Activated T-cell treated with anti-CD3 and anti-CD28 coated beads for 1 hour (primary cell): ENCODE measurements around the gene FSTL4.

Experiments
- DNase-seq: peaks from one replicate; pipeline ENCODE4 v3.0.0-alpha.2; 2020; ENCODE audit warnings: low read depth

FSTL4 gene

GRCh38 chr5:133321286-133321832 is 291.0 kb downstream of the FSTL4 start:
- no peak for DNase-seq

DNA sequence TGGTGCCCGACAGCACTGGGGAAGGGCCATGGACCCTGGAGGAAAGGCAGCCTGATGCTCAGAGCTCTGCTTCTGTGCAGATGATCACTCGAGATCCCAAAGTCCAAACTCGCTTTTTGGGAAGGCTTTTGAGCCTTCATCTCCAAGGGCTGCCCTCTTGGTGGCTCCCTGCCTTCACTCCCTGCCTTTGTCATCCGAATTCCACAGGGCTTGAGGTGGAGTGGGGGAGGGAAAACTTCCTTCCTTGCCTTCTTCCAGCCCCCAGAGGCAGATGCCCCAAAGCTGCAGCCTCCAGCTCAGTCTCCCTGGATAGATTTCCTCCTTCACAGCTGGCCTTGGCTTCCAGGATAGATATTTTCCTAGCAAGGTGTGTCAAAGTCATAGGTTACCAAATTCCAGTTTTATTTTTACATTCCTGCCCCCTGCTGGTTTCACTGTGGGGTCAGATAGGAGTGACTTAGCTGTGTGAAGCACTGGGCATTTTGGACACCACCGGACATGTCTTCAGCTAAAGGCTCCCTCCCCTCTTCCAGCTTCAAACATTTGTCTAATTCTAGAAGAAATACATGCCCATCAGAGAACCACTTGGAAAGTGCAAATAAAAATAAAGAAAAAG is 292.3 kb downstream of the FSTL4 start:
- no peak for DNase-seq

DNA sequence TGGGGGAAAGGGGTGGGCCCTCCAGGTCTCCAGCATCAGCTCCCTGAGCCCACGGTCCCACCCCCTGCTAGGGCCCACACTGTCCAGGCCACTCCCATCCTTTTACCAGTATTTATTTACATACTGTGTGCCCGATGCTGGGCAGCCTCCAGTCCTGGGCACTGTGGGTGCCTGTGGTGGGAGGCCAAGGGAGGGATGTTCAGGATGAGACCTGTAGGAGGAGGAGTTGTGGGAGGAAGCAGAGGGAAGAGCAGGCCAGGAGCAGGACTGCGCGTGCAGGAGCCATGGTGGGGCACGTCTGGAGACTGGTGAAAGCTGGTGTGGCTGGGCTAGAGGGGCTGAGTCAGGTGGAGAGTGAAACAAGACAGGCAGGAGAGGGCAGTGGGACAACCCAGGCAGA is 293.1 kb downstream of the FSTL4 start:
- no peak for DNase-seq

- DNase-seq = no peak
Observed at GRCh38 chr5:133317558-133317957, 294.8 kb downstream of the FSTL4 start.

DNA sequence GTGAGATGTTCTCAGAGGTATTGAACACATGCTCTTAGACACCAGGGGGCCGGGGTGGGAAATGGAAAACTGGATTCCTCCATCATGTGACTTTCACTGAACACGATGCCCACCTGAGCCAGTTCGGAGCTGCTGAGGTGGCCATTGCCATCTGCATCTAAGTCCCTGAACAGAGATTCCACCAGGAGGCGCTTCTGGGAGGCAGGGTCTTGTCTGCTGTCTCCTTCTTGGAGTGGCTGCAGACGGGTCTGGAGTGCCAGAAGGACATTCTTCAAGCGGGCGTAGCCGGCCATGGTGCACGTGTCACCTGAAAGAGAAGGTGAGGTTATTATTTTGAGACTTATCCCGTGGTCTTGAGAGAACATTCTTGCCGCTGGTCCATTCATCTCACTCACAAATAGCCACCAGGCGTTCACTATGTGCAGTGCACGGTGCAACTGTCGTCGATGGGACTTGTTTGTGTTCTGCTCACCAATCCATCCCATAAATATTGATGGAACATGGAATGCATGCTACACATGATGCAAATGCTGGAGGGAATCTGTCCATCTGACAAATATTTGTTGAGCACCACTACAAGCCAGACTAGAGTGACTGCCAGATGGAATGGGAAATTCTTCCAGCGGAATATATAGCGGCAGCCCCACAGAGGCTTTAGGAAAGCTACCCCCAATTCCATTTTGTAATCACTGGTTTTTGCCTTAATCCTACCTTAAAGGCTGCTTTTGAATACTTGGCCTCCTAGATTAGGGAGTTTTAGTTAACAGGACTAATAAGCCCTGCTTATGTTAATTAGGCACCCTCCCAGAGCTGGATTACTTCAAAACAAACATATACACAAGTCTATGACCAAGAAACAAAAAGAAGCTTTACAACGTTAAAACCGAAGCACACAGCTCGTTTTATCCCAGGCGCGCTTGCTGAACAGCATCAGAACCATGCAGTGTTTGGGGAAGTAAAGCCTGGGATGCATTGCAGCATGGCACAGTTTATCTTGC is 295.7 kb downstream of the FSTL4 start:
- no peak for DNase-seq

- no peak for DNase-seq
Observed at GRCh38 chr5:133314086-133314485, 298.3 kb downstream of the FSTL4 start.

GRCh38 chr5:133311176-133311575 is 301.2 kb downstream of the FSTL4 start:
- no peak for DNase-seq

DNA sequence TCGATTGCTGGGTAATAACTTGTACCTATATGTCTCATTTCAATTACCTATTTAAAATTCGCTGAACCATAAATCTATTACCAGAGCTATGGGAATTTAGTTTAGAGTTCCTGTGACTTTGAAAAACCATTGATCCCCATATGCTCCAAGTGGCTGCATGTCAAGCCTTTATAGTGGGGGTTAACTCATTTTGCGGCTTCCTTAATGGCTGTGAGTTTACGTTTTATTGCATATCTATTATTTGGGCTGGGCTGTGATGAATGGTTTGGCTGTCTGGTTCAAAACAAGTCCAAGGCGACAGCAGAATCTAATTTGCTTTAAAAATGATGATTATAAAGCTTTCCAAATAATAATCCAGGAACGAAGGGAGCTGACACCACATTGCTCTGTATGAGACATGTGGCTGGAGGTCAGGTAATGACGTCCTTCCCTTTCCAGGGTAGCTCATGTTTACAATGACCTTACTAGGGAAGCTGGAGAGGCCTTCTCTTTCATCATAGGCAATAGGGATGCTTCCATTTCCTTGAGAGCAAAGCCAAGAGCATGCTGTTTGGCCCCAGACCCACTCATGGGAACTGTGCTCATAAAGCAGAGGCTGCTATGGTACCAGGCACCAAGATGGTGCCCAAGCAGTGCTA is 302.2 kb downstream of the FSTL4 start:
- no peak for DNase-seq

GRCh38 chr5:133309166-133309795 is 303.1 kb downstream of the FSTL4 start:
- no peak for DNase-seq

GRCh38 chr5:133307275-133307674 is 305.1 kb downstream of the FSTL4 start:
- no peak for DNase-seq

DNA sequence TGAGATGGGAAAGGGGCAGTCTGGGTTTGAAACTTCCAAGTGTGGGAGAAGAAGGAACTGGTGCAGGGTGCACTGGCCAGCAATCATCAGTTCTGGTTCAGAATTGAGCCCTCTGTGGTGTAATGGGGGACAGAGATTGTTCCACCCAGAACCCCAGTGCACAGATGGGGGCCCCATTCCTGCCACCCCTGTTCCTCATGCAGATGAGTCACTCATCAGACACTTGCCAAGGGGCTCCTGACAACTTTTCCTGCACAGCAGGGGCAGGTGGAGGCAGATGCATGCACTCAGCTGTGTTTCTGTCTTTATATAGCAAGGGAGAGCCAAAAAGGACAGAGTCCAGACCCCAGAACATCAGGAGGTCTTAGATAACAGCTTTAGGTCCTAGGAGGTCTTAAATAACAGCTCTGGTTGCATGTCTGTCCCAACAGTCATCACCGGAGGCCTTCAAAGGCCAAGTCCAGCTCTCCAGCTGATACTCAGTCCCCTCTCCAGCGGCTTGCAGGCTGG is 307.6 kb downstream of the FSTL4 start:
- no peak for DNase-seq

- no peak for DNase-seq
Observed at GRCh38 chr5:133304178-133304577, 308.2 kb downstream of the FSTL4 start.

DNA sequence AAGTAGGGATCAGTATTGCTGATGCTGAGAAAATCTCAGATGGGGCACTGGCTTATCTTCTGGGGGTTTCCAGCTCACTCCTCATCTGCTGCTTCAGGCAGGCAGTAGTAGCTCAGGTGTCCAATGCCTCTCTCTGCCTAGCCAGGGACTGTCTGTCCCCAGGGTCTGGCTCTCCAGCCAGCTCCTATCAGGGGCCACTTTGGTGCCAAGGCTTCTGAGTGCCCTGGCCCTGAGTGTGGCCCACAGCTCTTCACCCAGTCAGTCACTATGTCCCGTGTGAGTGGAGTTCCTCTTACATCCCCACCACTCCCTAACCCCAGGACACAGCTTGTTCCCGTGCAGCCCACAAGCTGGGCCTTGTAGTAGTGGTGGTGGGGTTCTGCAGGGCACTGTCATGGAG is 309.0 kb downstream of the FSTL4 start:
- DNase-seq = no peak

DNA sequence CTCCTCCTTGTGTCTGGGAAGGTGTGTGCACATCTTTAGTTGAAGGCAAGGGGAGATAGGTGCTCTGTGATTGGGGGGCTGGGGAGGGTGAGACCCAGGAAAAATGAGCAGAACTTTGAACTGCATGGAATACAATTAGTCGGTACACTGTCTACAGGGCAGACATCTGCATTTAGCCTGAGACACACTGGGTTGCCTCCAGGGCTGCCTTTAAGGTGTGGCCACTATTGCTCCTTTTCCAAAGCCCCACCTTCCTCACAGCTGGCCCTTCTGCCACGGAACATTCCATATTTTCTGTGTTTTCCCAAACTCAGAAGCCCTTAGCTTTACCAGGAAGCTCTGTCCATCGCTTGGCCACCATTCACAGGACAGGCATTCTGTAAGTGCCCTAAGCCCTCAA is 312.6 kb downstream of the FSTL4 start:
- no peak for DNase-seq

- DNase-seq = no peak
Observed at GRCh38 chr5:133299021-133299420, 313.3 kb downstream of the FSTL4 start.

GRCh38 chr5:133298447-133298846 is 313.9 kb downstream of the FSTL4 start:
- DNase-seq = no peak

DNA sequence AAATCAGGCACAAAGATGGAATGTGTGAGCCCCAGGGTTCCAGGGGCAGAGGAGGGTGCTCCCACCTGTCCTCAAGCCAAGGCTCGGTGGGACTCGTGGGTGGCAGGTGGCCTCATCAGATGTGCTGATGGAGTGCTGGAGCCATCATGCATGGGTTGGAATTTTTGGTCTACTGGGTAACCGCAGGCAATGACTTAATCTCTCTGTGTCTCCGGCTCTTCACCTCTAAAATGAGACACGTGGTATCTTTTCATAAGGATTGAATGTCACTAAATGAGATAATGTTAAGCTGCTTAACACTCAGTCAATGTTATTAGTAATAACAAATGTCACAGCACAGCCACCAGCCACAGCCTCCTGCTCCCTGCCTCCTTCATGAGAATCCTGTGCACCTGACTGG is 315.0 kb downstream of the FSTL4 start:
- no peak for DNase-seq

DNA sequence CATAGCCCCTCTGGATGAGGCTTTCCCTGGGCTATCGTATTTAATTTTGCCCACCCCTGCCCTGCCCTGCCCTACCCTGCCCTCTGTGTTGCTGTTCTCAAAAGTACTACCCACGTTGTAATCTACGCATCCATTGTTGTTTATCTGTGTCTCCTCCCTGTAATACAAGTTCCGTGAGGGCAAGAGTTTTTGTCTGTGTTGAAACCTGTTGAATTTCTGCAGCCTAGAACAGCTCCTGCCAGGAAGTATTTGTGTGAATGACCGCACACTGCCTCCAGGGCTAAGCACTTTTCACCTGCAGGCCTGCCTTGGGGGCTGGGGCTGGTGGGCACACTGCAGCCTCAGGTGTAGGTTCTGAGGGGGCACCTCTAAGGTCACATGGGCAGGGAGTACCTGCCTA is 315.7 kb downstream of the FSTL4 start:
- DNase-seq = no peak

GRCh38 chr5:133295520-133295919 is 316.8 kb downstream of the FSTL4 start:
- DNase-seq = no peak

DNA sequence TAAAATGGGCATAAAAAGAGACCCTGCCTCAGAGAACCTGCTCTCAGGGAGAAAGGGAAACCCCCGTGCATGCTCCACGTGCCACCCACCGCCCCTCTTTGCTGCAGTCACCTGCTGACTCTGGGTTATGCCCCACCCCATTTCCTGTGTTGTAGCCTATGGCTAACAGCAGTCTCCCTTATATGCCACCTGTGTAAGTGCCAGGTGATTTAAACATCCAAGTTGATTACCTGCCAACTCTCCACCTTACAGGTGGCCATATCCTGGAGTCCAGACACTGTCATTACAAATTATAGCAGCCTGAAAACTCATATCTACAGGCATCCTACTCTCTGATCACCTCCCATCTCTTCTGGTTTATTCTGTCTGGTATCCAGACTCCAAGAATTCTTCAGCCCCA is 318.0 kb downstream of the FSTL4 start:
- DNase-seq = no peak

GRCh38 chr5:133293960-133294359 is 318.4 kb downstream of the FSTL4 start:
- DNase-seq = no peak

- no peak for DNase-seq
Observed at GRCh38 chr5:133292300-133292699, 320.0 kb downstream of the FSTL4 start.
